ENCODE data around the gene MRPL40.

GRCh38 chr22:19405133-19405532, 27.2 kb upstream of the MRPL40 start:
- TF ChIP-seq CTCF (IDR thresholded peaks at IDR 0.05; ENCODE audit: poor library complexity) (no peak), EZH2 (IDR thresholded peaks at IDR 0.05; ENCODE audit: borderline replicate concordance) (no peak), EZH2phosphoT487 (IDR thresholded peaks at IDR 0.05; ENCODE audit: low read depth, severe bottlenecking, unreplicated experiment) (no peak)
